Prostate gland (tissue), 2 donors: ENCODE measurements around the gene RAB6A.

ENCODE experiments used
- POLR2A ChIP-seq: fragments of 450-650 bp; IDR thresholded peaks from one replicate; pipeline ENCODE4 v1.6.1; 2016; ENCODE audit warnings: antibody characterized with exemption, mild to moderate bottlenecking
- POLR2AphosphoS5 ChIP-seq: sonication (generic); formaldehyde crosslinking; IDR thresholded peaks from one replicate; pipeline ENCODE4 v1.6.1; 2017; ENCODE audit warnings: antibody characterized with exemption
- TF ChIP-seq, protein P1 (sequence below), 4 experiments: fragments of 200-600 bp in 2 of 4; fragments of 450-650 bp in 2 of 4; sonication (generic) in 2 of 4; IDR thresholded peaks; 1 replicate in 3 of 4; 2 replicates in 1 of 4; pipeline ENCODE4 v1.5.1; 2016 to 2019; ENCODE audit warnings: antibody characterized with exemption in 4 of 4, mild to moderate bottlenecking in 2 of 4, moderate library complexity in 2 of 4

GRCh38 chr11:73728000-73728399 lies 32.9 kb downstream of the RAB6A start:
- TF ChIP-seq POLR2A (no peak), POLR2AphosphoS5 (no peak)
- TF ChIP-seq, protein P1, sequence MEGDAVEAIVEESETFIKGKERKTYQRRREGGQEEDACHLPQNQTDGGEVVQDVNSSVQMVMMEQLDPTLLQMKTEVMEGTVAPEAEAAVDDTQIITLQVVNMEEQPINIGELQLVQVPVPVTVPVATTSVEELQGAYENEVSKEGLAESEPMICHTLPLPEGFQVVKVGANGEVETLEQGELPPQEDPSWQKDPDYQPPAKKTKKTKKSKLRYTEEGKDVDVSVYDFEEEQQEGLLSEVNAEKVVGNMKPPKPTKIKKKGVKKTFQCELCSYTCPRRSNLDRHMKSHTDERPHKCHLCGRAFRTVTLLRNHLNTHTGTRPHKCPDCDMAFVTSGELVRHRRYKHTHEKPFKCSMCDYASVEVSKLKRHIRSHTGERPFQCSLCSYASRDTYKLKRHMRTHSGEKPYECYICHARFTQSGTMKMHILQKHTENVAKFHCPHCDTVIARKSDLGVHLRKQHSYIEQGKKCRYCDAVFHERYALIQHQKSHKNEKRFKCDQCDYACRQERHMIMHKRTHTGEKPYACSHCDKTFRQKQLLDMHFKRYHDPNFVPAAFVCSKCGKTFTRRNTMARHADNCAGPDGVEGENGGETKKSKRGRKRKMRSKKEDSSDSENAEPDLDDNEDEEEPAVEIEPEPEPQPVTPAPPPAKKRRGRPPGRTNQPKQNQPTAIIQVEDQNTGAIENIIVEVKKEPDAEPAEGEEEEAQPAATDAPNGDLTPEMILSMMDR (IDR thresholded peaks at IDR 0.05), result no peak
